ENCODE data around the gene PSMD6. TPM values are rescaled to one million over a fixed set of nuclear protein-coding genes. Genes with fewer than 3 reads are reported as not detected.

The PSMD6 gene
- polyA plus RNA-seq, 4 donors, result 51.4 to 65.2 (median 56.0) TPM

DNA sequence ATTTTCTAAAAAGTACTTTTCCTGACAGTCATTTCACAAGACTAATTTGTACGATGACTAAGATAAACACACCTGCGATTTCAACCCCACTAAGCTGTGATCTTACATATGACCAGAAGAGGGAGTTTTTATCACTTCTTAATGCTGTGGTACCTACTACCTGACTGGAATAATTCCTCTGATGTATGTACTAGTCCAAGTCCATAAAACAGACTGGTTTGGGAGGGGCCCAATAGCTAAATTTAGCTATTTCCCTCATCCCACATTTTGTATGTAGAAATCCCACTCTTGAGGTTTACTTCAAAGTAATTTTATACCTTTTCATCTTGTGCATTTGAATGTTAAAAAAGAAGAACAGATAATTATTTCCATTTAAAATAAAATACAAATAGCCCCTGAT is 61.4 kb downstream of the PSMD6 start:
- peaks cover 4 to 23% (median 6%) of the 10 kb centered on the region in 3 donors for H3K4me1 ChIP-seq (ENCODE audit: control insufficient read depth in 3 of 3, insufficient read depth in 2 of 3, low read depth in 1 of 3, low read length in 2 of 3)
- H3K4me3 ChIP-seq (ENCODE audit: low read depth in 1 of 3, low read length in 3 of 3), result no peak overlapping the region
- 5 to 22% (median 7%) methylated on average over 2 of the region's 2 CpGs for WGBS, 3 donors
- no peak for FAIRE-seq
- H3K9me3 ChIP-seq (ENCODE audit: control insufficient read depth in 2 of 2, insufficient read depth in 1 of 2, low read depth in 1 of 2, low read length in 1 of 2), result no peaks in the 10 kb centered on the region
- H3K27ac ChIP-seq (ENCODE audit: low read depth in 1 of 3, low read length in 2 of 3), result no peak overlapping the region
- DNase-seq, result peak; percentile 70 to 77
- peaks cover 0 to 2% (median 0%) of the 10 kb centered on the region in 3 donors for H3K36me3 ChIP-seq (ENCODE audit: control insufficient read depth in 3 of 3, insufficient read depth in 2 of 3, low read depth in 1 of 3, low read length in 3 of 3)
- no peaks in the 10 kb centered on the region for H3K27me3 ChIP-seq (ENCODE audit: control insufficient read depth in 3 of 3, insufficient read depth in 3 of 3, low read length in 3 of 3)

Other genes with a start within 250 kb of the PSMD6 start
- gene C3orf49, start 204.2 kb downstream of the PSMD6 start, polyA plus RNA-seq, result under 1 TPM in 1 of 4 donors, not detected in 3; 0.21 TPM
- 100 to 1,000 TPM in 1 of 4 donors, 10 to 100 TPM in 3; 74.4 to 114 (median 85.4) TPM for gene THOC7, start 159.7 kb downstream of the PSMD6 start, polyA plus RNA-seq
- gene ATXN7, start 159.6 kb downstream of the PSMD6 start, polyA plus RNA-seq, result 10 to 100 TPM in 1 of 4 donors, 1 to 10 TPM in 3; 2.4 to 17.0 (median 5.3) TPM
- gene SCAANT1, start 111.1 kb downstream of the PSMD6 start, polyA plus RNA-seq, result 1 to 10 TPM in 1 of 4 donors, not detected in 3; 1.1 TPM
- gene PRICKLE2, start 202.0 kb upstream of the PSMD6 start, polyA plus RNA-seq, result 1 to 10 TPM in 2 of 4 donors, under 1 TPM in 1, not detected in 1; 0.54 to 3.7 (median 2.5) TPM